MCF 10A (cell line): ENCODE measurements around the gene MAFG. TPM values are rescaled to one million over a fixed set of nuclear protein-coding genes. Genes with fewer than 3 reads are reported as not detected.

ENCODE experiments used
- BruUV-seq: library from RNA; stranded (reverse); fragments of 400-500 nt; replicated peaks from 2 replicates; lab custom pipeline; 2021; lab: Mats Ljungman, UMichigan
- CTCF ChIA-PET: fragments of 300-600 bp; sonication (Branson Sonifier 250); formaldehyde crosslinking; extraction: SDS; loops from one replicate; lab custom pipeline; 2021; ENCODE audit warnings: antibody characterized with exemption, inconsistent platforms; lab: Yijun Ruan, JAX
- POLR2A ChIA-PET: fragments of 300-600, 350-650 bp; sonication (Branson Sonifier 250); formaldehyde crosslinking; extraction: SDS; loops from one replicate; lab custom pipeline; 2020; ENCODE audit warnings: antibody characterized with exemption, inconsistent platforms; lab: Yijun Ruan, JAX
- DNase-seq: peaks from one replicate; pipeline ENCODE4 v3.0.0-alpha.2; 2018; ENCODE audit not compliant: unreplicated experiment
- H3K27ac Mint-ChIP-seq: one replicate; pipeline ENCODE4 v1.8.0; 2022; ENCODE audit warnings: mild to moderate bottlenecking, low read depth, mixed read lengths; ENCODE audit not compliant: unreplicated experiment
- H3K27me3 Mint-ChIP-seq: one replicate; pipeline ENCODE4 v1.8.0; 2022; ENCODE audit warnings: mixed read lengths; ENCODE audit not compliant: insufficient read depth, unreplicated experiment
- H3K36me3 Mint-ChIP-seq: one replicate; pipeline ENCODE4 v1.8.0; 2022; ENCODE audit warnings: mild to moderate bottlenecking, moderate library complexity, mixed read lengths; ENCODE audit not compliant: insufficient read depth, unreplicated experiment
- H3K4me1 Mint-ChIP-seq: one replicate; pipeline ENCODE4 v1.8.0; 2022; ENCODE audit warnings: mixed read lengths; ENCODE audit not compliant: insufficient read depth, unreplicated experiment
- H3K4me3 Mint-ChIP-seq: one replicate; pipeline ENCODE4 v1.8.0; 2022; ENCODE audit warnings: mild to moderate bottlenecking, moderate library complexity, mixed read lengths; ENCODE audit not compliant: unreplicated experiment
- H3K9me3 Mint-ChIP-seq: one replicate; pipeline ENCODE4 v1.8.0; 2022; ENCODE audit warnings: mixed read lengths; ENCODE audit not compliant: unreplicated experiment
- CTCF ChIP-seq: fragments of 200-600 bp; IDR thresholded peaks from one replicate; pipeline ENCODE4 v1.8.0; 2022; ENCODE audit warnings: antibody characterized with exemption, mild to moderate bottlenecking; ENCODE audit not compliant: unreplicated experiment
- intact Hi-C: fragments of 100-400 bp; cut with micrococcal nuclease; formaldehyde crosslinking; loops from 2 replicates; pipeline ENCODE4 v1.14.1; 2022
- total RNA-seq: library from RNA; stranded (reverse); gene quantifications from 2 replicates; pipeline ENCODE4 v1.2.3, GENCODE V29; 2022

MAFG gene
- total RNA-seq, 1 experiment from 2014 or later = 38.1 TPM

GRCh38 chr17:81926451-81927151 lies 934 bp downstream of the MAFG start:
- intact Hi-C loops = no loop called here
- peak; percentile 70 for DNase-seq
- CTCF ChIA-PET = interaction anchor here (0.6 to 1.1 kb wide), 4 partner anchors 46 to 280 kb away, joined by 3 to 8 read pairs (median 4); no protein-coding TSS in a partner anchor
- POLR2A ChIA-PET = interaction anchor here (0.5 to 6.3 kb wide), 13 partner anchors 10 to 242 kb away, joined by 3 to 59 read pairs (median 6); partner anchors contain the start of genes CENPX, DCXR, FASN and LRRC45
- no peak for TF ChIP-seq CTCF
- Mint-ChIP-seq H3K36me3 (peaks cover 21% of the 10 kb centered on the region), H3K27ac (peak overlapping the region; percentile 81), H3K4me1 (peaks cover 21% of the 10 kb centered on the region), H3K27me3 (no peaks in the 10 kb centered on the region), H3K9me3 (no peaks in the 10 kb centered on the region), H3K4me3 (peak overlapping the region; percentile 84)
- BruUV-seq = no TSS peak

GRCh38 chr17:81925860-81926450 lies 1.6 kb downstream of the MAFG start:
- BruUV-seq = no TSS peak
- intact Hi-C loops = no loop called here
- peak overlapping the region; percentile 81 for H3K27ac Mint-ChIP-seq

GRCh38 chr17:81924557-81925532 lies 2.7 kb downstream of the MAFG start:
- POLR2A ChIA-PET = interaction anchor here (0.6 to 6.3 kb wide), 11 partner anchors 8 to 433 kb away, joined by 3 to 59 read pairs (median 4); partner anchors contain the start of genes DCXR, FASN, PCYT2 and SIRT7
- H3K27ac Mint-ChIP-seq = peak overlapping the region; percentile 81
- no peaks in the 10 kb centered on the region for H3K9me3 Mint-ChIP-seq
- intact Hi-C loops = no loop called here
- CTCF ChIA-PET = interaction anchor here (0.6 to 0.8 kb wide), 3 partner anchors 56 to 371 kb away, joined by 3 to 4 read pairs (median 4); no protein-coding TSS in a partner anchor
- H3K4me1 Mint-ChIP-seq = peaks cover 21% of the 10 kb centered on the region
- DNase-seq = no peak
- H3K36me3 Mint-ChIP-seq = peaks cover 24% of the 10 kb centered on the region
- H3K4me3 Mint-ChIP-seq = peak overlapping the region; percentile 47
- no peaks in the 10 kb centered on the region for H3K27me3 Mint-ChIP-seq
- no TSS peak for BruUV-seq
- no peak for TF ChIP-seq CTCF

More at GRCh38 chr17:81925860-81926450, 1.6 kb downstream of the MAFG start:
- no peaks in the 10 kb centered on the region for H3K9me3 Mint-ChIP-seq
- POLR2A ChIA-PET = interaction anchor here (0.6 to 6.3 kb wide), 13 partner anchors 9 to 286 kb away, joined by 3 to 59 read pairs (median 5); partner anchors contain the start of genes CENPX, DCXR, LRRC45 and MCRIP1
- no peaks in the 10 kb centered on the region for H3K27me3 Mint-ChIP-seq
- peaks cover 21% of the 10 kb centered on the region for H3K4me1 Mint-ChIP-seq
- CTCF ChIA-PET = interaction anchor here (0.8 to 1.1 kb wide), 3 partner anchors 45 to 196 kb away, joined by 3 to 8 read pairs (median 4); no protein-coding TSS in a partner anchor
- H3K4me3 Mint-ChIP-seq = peak overlapping the region; percentile 84
- peaks cover 21% of the 10 kb centered on the region for H3K36me3 Mint-ChIP-seq
- no peak for TF ChIP-seq CTCF
- no peak for DNase-seq
